Coronary artery (tissue), 2 donors: ENCODE results near the gene TEKT5.

Experiments
- DNase-seq: peaks from one replicate; pipeline ENCODE4 v3.0.0-alpha.2; 2017; ENCODE audit warnings: low spot score
- H3K27ac ChIP-seq, 2 donors: fragments of 200-600 bp; sonication (generic); one replicate each; pipeline ENCODE4 v1.5.1; 2016 to 2019
- H3K4me3 ChIP-seq: fragments of 200-600 bp; sonication (generic); 2 replicates; pipeline ENCODE4 v1.5.1; 2016; ENCODE audit warnings: mild to moderate bottlenecking, moderate library complexity
- TF ChIP-seq, protein P1 (sequence below): fragments of 200-600 bp; sonication (generic); IDR thresholded peaks from one replicate; pipeline ENCODE4 v1.5.1; 2019; ENCODE audit warnings: antibody characterized with exemption

TEKT5 gene

GRCh38 chr16:10610499-10611184 is 84.1 kb downstream of the TEKT5 start:
- Histone ChIP-seq H3K4me3 (no peak overlapping the region), H3K27ac (no peak overlapping the region)
- TF ChIP-seq, protein P1, sequence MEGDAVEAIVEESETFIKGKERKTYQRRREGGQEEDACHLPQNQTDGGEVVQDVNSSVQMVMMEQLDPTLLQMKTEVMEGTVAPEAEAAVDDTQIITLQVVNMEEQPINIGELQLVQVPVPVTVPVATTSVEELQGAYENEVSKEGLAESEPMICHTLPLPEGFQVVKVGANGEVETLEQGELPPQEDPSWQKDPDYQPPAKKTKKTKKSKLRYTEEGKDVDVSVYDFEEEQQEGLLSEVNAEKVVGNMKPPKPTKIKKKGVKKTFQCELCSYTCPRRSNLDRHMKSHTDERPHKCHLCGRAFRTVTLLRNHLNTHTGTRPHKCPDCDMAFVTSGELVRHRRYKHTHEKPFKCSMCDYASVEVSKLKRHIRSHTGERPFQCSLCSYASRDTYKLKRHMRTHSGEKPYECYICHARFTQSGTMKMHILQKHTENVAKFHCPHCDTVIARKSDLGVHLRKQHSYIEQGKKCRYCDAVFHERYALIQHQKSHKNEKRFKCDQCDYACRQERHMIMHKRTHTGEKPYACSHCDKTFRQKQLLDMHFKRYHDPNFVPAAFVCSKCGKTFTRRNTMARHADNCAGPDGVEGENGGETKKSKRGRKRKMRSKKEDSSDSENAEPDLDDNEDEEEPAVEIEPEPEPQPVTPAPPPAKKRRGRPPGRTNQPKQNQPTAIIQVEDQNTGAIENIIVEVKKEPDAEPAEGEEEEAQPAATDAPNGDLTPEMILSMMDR, result no peak
- DNase-seq, result no peak

- no peak overlapping the region for H3K27ac ChIP-seq
- no peak overlapping the region for H3K4me3 ChIP-seq
- TF ChIP-seq, protein P1, result no peak
- no peak for DNase-seq
Measured at GRCh38 chr16:10609402-10609774, 85.3 kb downstream of the TEKT5 start.

DNA sequence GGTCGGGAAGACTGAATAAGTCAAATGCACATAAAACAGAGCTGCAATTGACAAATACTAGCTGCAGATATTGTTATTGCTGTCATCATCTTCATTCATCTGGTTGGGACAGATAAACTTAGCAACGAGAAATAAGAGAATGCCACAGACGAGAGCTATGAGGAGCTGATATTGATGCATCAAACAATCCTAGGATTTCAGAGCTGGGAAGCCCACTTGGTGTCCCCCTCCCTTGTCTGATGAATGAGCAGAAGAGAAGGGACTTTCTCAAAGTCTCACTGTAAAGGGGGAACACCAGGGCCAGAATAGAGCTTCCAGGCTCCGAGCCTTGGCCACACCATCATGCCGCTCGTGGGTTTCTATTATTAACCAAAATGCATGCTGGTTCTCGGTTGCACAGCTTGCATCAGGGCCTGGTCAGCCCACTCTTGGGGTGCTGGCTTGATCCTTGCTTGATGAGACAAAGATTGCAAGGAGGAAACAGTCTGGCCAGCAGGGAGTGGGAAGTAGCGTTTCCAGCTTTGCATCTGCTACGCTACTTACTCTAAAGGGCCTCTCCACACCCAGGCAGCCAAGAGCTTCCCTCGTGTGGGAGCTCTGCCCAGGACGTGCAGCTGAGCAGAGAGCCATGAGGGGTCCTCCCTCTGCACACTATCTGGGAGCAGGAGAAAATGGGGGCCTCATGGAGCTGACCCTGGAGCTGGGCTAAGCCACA is 85.9 kb downstream of the TEKT5 start:
- TF ChIP-seq, protein P1, result no peak
- no peak overlapping the region for H3K4me3 ChIP-seq
- DNase-seq, result no peak
- no peak overlapping the region for H3K27ac ChIP-seq

DNA sequence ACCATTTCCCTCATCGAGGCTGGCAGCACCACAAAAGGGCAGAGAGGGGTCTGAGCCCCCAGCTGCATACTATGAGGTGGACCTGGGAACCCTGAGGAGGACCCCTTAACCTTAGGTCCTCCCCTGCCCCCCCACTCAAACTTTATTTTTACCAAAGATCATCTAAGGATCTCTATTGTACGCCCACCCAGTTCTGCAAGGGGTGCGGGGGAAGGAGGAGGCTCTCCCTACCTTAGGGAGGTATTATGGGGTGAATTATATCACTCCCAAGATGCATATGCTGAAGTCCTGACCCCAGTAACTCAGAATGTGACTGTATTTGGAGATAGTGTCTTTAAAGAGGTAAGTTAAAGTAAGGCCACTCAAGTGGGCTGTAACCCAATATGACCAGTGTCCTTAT is 87.6 kb downstream of the TEKT5 start:
- DNase-seq, result no peak
- TF ChIP-seq, protein P1, result no peak
- no peak overlapping the region for H3K4me3 ChIP-seq
- no peak overlapping the region for H3K27ac ChIP-seq

- TF ChIP-seq, protein P1, result no peak
- Histone ChIP-seq H3K27ac (no peak overlapping the region), H3K4me3 (no peak overlapping the region)
- DNase-seq, result no peak
Measured at GRCh38 chr16:10606607-10607006, 88.1 kb downstream of the TEKT5 start.

DNA sequence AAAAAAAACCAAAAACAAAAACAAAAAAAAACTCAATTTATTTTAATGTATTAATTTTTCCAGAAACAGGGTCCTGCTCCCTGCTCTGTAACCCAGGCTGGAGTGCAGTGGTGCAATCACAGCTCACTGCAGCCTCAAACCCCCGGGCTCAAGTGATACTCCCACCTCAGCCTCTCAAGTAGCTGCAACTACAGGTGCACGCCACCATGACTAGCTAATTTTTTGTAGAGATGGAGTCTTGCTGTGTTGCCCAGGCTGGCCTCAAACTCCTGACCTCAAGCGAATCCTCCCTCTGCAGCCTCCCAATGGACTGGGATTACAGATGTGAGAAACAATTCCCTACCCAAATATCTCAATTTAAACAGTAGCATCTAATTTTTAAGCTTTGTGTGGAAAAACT is 89.1 kb downstream of the TEKT5 start:
- DNase-seq, result no peak
- Histone ChIP-seq H3K4me3 (no peak overlapping the region), H3K27ac (no peak overlapping the region)
- TF ChIP-seq, protein P1, result no peak
